Stimulated activated CD4-positive, alpha-beta T cell treated with anti-CD3 and anti-CD28 coated beads, Interleukin-4, amount 100 ng/mL, for 1 hour (primary cell): ENCODE results near the gene WNT9A.

ENCODE experiments used
- DNase-seq: peaks from one replicate; pipeline ENCODE4 v3.0.0-alpha.2; 2020

Gene WNT9A

GRCh38 chr1:227894831-227895451, 52.8 kb downstream of the WNT9A start:
- DNase-seq = peak; percentile 0

GRCh38 chr1:227893949-227894721, 53.6 kb downstream of the WNT9A start:
- DNase-seq = no peak

GRCh38 chr1:227893300-227893948, 54.3 kb downstream of the WNT9A start:
- DNase-seq = no peak

GRCh38 chr1:227892489-227893299, 55.0 kb downstream of the WNT9A start:
- DNase-seq = no peak

DNA sequence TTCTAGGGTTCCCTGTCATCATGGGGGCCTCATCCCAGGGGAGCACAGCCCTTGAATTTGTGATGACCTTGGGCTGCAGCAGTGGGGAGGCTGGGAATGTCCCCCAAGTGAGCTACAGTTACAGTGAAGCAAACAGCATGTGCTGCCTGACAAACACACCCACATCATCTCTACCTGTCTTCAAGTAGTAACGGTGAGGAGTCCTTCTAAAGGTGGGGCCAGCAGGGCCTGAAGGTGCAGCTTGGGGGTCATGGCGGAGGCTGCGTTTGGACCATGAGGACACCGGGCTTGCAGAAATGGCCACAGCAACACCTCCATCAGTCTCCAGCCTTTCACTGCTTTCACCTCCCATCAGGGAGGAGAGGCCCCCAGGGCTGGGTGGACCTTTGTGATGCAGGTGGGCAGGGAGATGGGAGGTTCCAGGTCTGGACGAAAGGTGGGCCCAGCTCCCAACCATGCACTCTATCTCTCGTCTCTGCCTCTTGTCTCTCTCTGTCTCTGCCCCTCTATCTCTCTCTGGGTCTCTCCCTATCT, 55.7 kb downstream of the WNT9A start:
- no peak for DNase-seq

- DNase-seq = no peak
Measured at GRCh38 chr1:227891223-227891954, 56.3 kb downstream of the WNT9A start.

DNA sequence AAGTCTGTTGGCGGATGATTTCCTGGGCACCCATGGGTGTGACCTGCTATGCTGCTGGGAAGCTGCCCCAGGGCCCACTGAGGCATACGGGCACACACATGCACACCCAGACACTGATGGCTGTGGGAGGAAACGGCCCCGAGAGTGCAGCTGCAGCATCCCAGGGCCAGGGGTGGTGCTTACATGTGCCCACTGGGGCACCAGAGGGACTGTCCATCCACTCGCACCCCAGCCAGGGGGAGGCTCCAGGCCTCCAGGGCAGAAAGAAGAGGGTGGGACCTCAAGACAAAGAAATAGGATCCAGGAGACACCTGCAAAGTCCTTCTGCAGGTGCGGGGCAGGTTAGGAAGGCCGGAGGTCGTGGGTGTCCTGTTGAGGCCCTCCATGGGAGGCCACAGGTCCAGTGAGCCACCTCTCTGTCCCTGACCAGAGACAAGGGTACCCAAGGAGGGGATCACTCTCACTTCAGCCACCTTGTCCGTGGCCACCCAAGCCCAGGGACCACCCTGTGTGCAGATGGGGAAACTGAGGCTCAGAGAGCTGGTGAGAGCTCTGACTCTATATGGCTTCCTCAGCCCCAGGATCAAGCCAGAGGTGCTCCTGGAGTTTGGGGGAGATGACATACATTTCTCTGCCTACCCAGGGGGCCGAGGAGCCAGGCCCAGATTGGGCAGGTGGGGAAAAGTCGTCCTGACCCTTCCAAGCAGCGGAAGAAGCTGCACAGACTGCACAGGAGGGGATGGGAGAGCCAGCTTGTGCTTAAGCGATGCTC, 57.1 kb downstream of the WNT9A start:
- no peak for DNase-seq

DNA sequence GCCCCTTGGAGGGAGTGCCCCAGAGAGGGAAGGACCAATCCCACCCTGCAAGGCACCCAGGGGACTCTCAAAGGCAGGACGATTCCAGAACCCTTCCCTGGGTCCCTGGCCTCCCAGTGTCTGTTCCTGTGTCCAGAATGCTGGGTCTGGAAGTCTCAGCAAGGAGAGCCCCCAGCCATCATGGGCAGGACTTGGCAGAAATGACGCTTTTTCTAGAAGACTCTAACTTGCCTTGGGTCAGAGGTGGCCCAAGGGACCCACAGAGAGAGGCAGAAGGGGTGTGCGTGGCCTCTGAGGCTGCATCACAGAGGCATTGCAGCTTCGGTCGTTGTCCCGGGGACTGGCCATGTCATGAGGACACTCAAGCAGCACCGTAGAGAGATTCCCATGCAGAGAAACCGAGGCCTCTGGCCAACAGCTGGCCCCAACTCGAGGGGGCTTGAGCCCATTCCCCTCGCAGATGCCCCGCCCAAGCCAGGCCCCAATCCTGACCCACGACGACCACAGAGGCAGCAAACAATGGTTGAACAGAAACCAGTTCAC, 57.8 kb downstream of the WNT9A start:
- no peak for DNase-seq

DNA sequence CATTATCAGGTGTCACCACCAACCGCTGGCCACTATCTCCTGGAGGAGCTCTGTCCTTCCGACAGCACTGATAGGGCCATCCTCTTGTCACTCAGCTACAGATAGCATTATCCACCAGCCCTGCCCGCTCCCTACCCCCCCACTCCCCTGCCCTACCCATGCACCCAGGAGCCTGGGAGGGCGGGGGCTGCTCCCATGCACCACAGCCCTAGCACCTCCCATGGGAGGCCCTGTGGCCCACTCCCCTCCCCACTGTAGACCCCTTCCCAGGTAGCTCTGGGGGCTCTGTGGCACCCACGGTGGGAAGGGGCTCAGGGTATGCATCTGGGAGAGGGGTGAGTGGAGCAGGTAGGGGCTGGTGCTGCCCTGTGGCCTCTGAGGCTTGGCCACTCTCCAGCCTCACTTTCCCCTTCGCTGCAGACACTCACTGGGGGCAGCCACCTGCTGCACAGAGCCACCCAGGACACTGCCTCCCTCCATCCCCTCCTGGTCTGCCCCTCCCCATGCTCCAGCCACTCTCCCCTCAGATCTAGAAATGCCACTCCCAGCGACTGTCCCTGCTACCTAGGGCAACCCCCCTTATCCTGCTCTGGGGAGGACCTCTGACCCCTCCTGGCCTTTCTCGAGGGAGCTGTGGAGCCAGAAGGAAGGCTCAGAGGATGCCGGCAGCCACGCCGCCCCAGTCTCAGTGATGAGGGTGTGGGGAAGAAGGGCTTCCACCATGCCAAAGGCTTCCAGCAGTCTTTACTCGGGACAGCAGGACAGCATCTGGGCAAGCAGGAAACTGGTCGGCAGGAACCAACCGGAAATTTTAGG, 58.5 kb downstream of the WNT9A start:
- no peak for DNase-seq

- no peak for DNase-seq
Measured at GRCh38 chr1:227888404-227889046, 59.2 kb downstream of the WNT9A start.

GRCh38 chr1:227887697-227888403, 59.9 kb downstream of the WNT9A start:
- DNase-seq = peak; percentile 55

DNA sequence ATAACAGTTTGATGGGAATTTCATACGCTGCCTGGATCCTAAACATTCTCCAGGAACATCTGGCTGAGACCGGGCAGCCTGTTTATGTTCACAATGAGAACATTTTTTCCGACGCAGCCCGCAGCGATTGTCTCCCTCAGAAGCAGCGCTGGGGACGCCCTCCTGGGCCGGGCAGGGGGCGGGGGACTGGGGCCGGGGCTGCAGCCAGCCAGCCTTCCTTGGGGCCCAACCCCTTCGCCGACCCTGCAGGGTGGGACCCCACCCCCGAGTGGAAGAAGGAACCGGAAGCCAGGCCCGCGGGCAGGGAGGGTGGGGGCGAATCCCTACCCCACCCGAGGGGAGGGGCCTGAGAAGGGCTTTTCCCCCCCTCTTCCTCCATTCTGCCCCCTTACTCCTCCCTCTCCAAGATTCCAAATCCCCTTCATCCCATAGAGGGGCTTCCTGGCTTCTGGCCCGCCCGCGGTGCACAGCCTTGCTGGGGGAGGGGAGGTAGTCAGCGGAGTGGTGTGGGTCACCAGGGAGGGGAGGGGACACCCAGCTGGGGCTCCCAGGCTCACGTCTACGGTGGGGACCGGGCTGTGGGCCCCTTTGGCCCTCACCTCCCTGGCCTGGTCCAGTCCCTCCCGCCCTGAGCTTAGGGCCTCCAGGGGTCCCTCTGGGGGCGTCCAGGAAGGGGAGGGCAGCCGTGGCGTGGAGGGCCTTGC, 60.6 kb downstream of the WNT9A start:
- DNase-seq = peak; percentile 43

DNA sequence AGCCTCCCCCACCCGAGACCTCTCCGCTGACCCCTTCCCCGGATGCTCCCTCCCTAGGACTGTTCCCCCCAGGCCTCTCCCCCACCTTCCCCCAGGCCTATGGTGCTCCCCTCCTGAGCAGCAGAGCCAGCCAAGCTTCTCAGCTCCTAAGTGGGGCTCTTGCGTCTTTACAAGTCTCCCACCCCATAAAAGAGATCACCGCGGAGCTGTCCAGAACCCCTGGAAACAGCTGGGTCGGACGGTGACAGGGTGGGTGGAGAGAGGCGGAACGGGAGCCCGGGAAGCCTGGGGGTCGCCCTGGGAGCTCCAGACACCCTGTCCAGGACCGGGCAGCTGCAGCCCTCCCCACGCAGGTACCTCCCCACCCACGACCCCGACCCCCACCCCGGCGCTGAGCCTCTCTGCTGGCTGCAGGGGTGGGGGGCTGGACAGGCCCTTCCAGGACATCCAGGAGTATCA, 61.2 kb downstream of the WNT9A start:
- no peak for DNase-seq

DNA sequence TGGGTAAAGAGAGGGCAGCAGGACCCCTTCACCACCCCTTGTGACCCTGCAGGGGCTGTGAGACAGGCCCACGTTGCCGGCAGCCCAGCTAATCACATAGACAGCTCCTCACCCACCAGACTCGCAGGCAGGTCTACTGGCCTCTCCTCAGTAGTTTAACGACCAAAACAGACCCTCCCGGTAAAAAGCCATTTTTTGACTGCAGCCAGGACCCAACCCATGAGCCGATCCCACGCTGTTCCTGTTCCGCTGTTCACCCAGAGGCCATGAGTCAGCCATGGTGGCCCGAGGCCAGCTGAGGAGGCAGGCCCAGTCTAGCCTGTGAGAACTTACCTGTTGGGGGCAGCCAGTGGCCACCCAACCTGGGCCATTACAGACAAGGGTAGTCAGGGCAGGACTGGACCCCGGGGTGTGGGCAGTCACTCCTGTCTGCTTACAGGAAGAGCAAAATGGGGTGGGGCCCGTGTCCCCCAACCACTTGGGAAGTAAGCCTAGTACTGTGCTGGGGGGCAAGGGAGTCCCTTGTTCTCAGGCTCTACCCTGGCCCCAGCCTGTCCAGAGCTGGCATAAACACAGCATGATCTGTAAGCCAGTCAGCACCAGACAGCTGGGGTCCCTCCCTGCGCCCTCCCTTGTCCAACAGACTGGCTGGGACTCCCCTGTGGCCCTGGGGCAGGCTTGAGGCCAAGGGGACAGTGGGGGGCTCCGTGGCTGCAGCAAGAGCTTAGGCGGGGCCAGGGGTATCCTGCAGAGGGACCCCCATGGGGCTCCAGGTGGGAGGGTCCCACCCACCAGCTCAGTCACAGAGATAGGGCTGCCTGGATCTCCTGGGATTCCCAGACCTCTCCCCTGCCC, 61.9 kb downstream of the WNT9A start:
- peak; percentile 26 for DNase-seq

GRCh38 chr1:227885135-227885647, 62.5 kb downstream of the WNT9A start:
- peak; percentile 27 for DNase-seq

DNA sequence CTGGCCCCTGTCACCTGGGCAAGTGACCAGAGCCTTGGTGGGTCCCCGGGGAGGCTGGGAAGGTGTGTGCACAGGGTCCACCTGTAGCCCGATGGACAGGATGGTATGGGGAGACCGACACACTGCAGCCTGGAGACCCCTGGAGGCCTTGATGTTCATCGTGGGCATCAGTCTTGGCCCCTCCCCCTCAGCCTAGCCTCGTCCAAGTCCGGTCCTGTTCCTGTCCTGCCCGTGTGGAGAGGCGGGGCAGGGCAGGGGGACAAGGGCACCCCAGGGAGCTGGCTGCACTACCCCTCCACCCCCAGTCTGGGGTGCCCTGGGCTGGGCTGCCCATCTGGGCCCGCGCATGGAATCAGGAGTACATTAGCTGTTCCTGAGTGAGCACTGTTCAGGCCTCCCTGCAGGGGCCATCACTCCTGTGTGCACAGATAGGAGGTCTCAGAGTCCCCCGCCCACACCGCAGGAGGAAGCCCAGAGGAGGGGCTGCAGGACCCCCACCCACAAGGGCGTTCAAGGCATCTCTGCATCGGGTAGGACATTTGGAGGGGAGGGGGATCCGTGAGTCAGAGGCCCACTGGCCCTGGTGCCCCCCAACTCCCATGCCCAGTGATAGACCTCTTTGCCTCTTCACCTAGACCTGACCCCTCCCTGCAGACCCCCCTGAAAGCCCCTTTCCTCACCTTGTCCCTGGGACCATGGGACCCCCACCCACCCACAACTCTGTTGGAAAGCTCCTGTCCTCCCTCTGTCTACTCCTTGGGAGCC, 63.2 kb downstream of the WNT9A start:
- DNase-seq = no peak
